Activated CD4-positive, alpha-beta T cell treated with anti-CD3 and anti-CD28 coated beads, Interleukin-2, amount 50 U/mL, for 48 hours (primary cell): ENCODE results near the gene ADAMTS19.
"Not testable (repeated sequence)": the region's sequence is repeated elsewhere in the genome, so short reads cannot be mapped to it uniquely, and the experiment has no call there.

ENCODE experiments used
- DNase-seq, 2 experiments: peaks; one replicate each; pipeline ENCODE4 v3.0.0-alpha.2; 2020

ADAMTS19 gene

GRCh38 chr5:129459777-129460671, at the start of gene ADAMTS19:
Gene ADAMTS19 (plus strand): TSS chr5:129460298. CDS start chr5:129460392, 94 bp downstream.
- peak; percentile 3 to 22 for DNase-seq

GRCh38 chr5:129410488-129410887, 49.6 kb upstream of the ADAMTS19 start:
- no peak for DNase-seq

- DNase-seq, result no peak
Measured at GRCh38 chr5:129412721-129413120, 47.4 kb upstream of the ADAMTS19 start.

GRCh38 chr5:129413570-129413969, 46.5 kb upstream of the ADAMTS19 start:
- no peak for DNase-seq

GRCh38 chr5:129419292-129419691, 40.8 kb upstream of the ADAMTS19 start:
- DNase-seq, result no peak

- DNase-seq, result no peak
Measured at GRCh38 chr5:129425031-129425430, 35.1 kb upstream of the ADAMTS19 start.

GRCh38 chr5:129426071-129426470, 34.0 kb upstream of the ADAMTS19 start:
- DNase-seq, result no peak

GRCh38 chr5:129428636-129429035, 31.5 kb upstream of the ADAMTS19 start:
- DNase-seq, result not testable (repeated sequence)

GRCh38 chr5:129431406-129431805, 28.7 kb upstream of the ADAMTS19 start:
- DNase-seq, result no peak

- DNase-seq, result no peak
Measured at GRCh38 chr5:129438322-129438721, 21.8 kb upstream of the ADAMTS19 start.

- DNase-seq, result no peak
Measured at GRCh38 chr5:129440424-129440823, 19.7 kb upstream of the ADAMTS19 start.

- DNase-seq, result no peak
Measured at GRCh38 chr5:129441096-129441495, 19.0 kb upstream of the ADAMTS19 start.

- DNase-seq, result no peak
Measured at GRCh38 chr5:129445379-129445778, 14.7 kb upstream of the ADAMTS19 start.

GRCh38 chr5:129447968-129448367, 12.1 kb upstream of the ADAMTS19 start:
- DNase-seq, result no peak

- no peak for DNase-seq
Measured at GRCh38 chr5:129448654-129449053, 11.4 kb upstream of the ADAMTS19 start.

GRCh38 chr5:129454461-129454860, 5.6 kb upstream of the ADAMTS19 start:
- no peak for DNase-seq

GRCh38 chr5:129459450-129459776, 685 bp upstream of the ADAMTS19 start:
- no peak for DNase-seq

GRCh38 chr5:129460672-129460935, 506 bp downstream of the ADAMTS19 start:
- DNase-seq, result no peak

- DNase-seq, result peak; percentile 8 to 17
Measured at GRCh38 chr5:129460936-129461710, 1.0 kb downstream of the ADAMTS19 start.

GRCh38 chr5:129461711-129462332, 1.7 kb downstream of the ADAMTS19 start:
- no peak for DNase-seq

- no peak for DNase-seq
Measured at GRCh38 chr5:129465776-129466344, 5.8 kb downstream of the ADAMTS19 start.

- DNase-seq, result no peak
Measured at GRCh38 chr5:129474544-129474943, 14.4 kb downstream of the ADAMTS19 start.

- DNase-seq, result no peak
Measured at GRCh38 chr5:129476751-129477150, 16.7 kb downstream of the ADAMTS19 start.

GRCh38 chr5:129477532-129477931, 17.4 kb downstream of the ADAMTS19 start:
- DNase-seq, result no peak
